SJCRH30 (cell line): ENCODE data around the gene GPHN. TPM values are rescaled to one million over a fixed set of nuclear protein-coding genes. Genes with fewer than 3 reads are reported as not detected.
"Not testable (repeated sequence)": the region's sequence is repeated elsewhere in the genome, so short reads cannot be mapped to it uniquely, and the experiment has no call there.

ENCODE experiments used
- DNase-seq, 2 experiments: peaks; one replicate each; pipeline ENCODE4 v3.0.0-alpha.2; 2015 to 2020
- H3K27ac ChIP-seq: fragments of 250-450 bp; sonication (Bioruptor Pico); 2 replicates; pipeline ENCODE4 v1.5.1; 2020; ENCODE audit warnings: mild to moderate bottlenecking, moderate library complexity
- H3K27me3 ChIP-seq: fragments of 250-450 bp; sonication (Bioruptor Pico); 2 replicates; pipeline ENCODE4 v1.5.1; 2020; ENCODE audit warnings: mild to moderate bottlenecking, moderate library complexity
- H3K36me3 ChIP-seq: fragments of 250-450 bp; sonication (Bioruptor Pico); 2 replicates; pipeline ENCODE4 v1.5.1; 2020; ENCODE audit warnings: mild to moderate bottlenecking, moderate library complexity
- H3K4me1 ChIP-seq: fragments of 250-450 bp; sonication (Bioruptor Pico); 2 replicates; pipeline ENCODE4 v1.5.1; 2020; ENCODE audit warnings: mild to moderate bottlenecking, moderate library complexity
- H3K4me3 ChIP-seq: fragments of 250-450 bp; sonication (Bioruptor Pico); 2 replicates; pipeline ENCODE4 v1.5.1; 2020; ENCODE audit warnings: mild to moderate bottlenecking, moderate library complexity
- H3K9me3 ChIP-seq: fragments of 250-450 bp; sonication (Bioruptor Pico); replicated peaks from 2 replicates; pipeline ENCODE4 v1.5.1; 2020; ENCODE audit warnings: mild to moderate bottlenecking, moderate library complexity
- total RNA-seq: library from RNA; depleted of rRNA; stranded (reverse); fragments of >200 nt; shearing (Covaris generic); gene quantifications from 2 replicates; pipeline ENCODE4 v1.2.3, GENCODE V29; 2014

Gene GPHN
- total RNA-seq, 1 experiment from 2014 or later = 29.6 TPM

- Histone ChIP-seq H3K9me3 (peaks cover 2% of the 10 kb centered on the region; the same call in 1 of the 2 replicates), H3K27me3 (no peaks in the 10 kb centered on the region), H3K4me3 (no peak overlapping the region), H3K27ac (no peak overlapping the region), H3K4me1 (no peaks in the 10 kb centered on the region), H3K36me3 (no peaks in the 10 kb centered on the region; the same call in 1 of the 2 replicates)
- DNase-seq = no peak
Observed at GRCh38 chr14:66790101-66790500, 282.2 kb downstream of the GPHN start.

DNA sequence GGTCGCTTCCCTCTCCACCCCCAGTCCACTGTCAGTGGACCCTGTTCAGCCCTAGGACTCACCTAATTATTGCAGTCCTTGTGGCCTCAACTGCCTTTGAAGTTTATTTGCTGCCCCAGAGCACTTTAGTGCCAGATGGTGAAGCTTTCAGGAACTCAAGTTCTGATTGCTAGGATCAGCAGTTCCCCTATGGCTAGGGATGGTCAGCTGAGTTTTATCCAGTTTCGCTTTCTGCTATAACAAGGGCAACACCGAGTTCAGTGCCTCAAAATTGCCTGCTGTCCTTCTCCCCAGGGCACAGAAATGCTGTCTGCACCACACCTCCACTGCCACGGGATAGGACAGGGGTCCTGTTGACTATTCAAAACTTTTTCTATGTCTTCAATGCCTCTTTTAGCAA lies 295.0 kb downstream of the GPHN start:
- Histone ChIP-seq H3K27ac (no peak overlapping the region), H3K4me1 (no peaks in the 10 kb centered on the region), H3K36me3 (no peaks in the 10 kb centered on the region), H3K27me3 (no peaks in the 10 kb centered on the region), H3K4me3 (no peak overlapping the region), H3K9me3 (peaks cover 3% of the 10 kb centered on the region; the same call in 1 of the 2 replicates)
- no peak for DNase-seq

- no peak overlapping the region for H3K4me3 ChIP-seq
- H3K9me3 ChIP-seq = peaks cover 3% of the 10 kb centered on the region; the same call in 1 of the 2 replicates
- no peak for DNase-seq
- no peaks in the 10 kb centered on the region for H3K27me3 ChIP-seq
- no peak overlapping the region for H3K27ac ChIP-seq
- H3K4me1 ChIP-seq = no peaks in the 10 kb centered on the region
- H3K36me3 ChIP-seq = no peaks in the 10 kb centered on the region
Observed at GRCh38 chr14:66804141-66804540, 296.2 kb downstream of the GPHN start.

- DNase-seq = no peak
- H3K4me1 ChIP-seq = no peaks in the 10 kb centered on the region
- H3K27me3 ChIP-seq = no peaks in the 10 kb centered on the region
Observed at GRCh38 chr14:66813636-66814035, 305.7 kb downstream of the GPHN start.

GRCh38 chr14:66815687-66816086 lies 307.7 kb downstream of the GPHN start:
- H3K4me3 ChIP-seq = no peak overlapping the region
- peaks cover 7% of the 10 kb centered on the region for H3K9me3 ChIP-seq
- H3K4me1 ChIP-seq = no peaks in the 10 kb centered on the region
- no peak for DNase-seq
- H3K27ac ChIP-seq = no peak overlapping the region
- no peaks in the 10 kb centered on the region for H3K27me3 ChIP-seq
- H3K36me3 ChIP-seq = 0 out of 2 replicates have a peak, but pooled peaks cover 7% of the 10 kb centered on the region

More at GRCh38 chr14:66813636-66814035, 305.7 kb downstream of the GPHN start:
- Histone ChIP-seq H3K36me3 (0 out of 2 replicates have a peak, but pooled peaks cover 7% of the 10 kb centered on the region), H3K9me3 (peaks cover 7% of the 10 kb centered on the region), H3K4me3 (no peak overlapping the region), H3K27ac (no peak overlapping the region)

- Histone ChIP-seq H3K4me3 (no peak overlapping the region), H3K4me1 (no peaks in the 10 kb centered on the region), H3K27me3 (no peaks in the 10 kb centered on the region), H3K36me3 (no peaks in the 10 kb centered on the region; the same call in 1 of the 2 replicates), H3K9me3 (no peaks in the 10 kb centered on the region), H3K27ac (no peak overlapping the region)
- no peak for DNase-seq
Observed at GRCh38 chr14:66824251-66824650, 316.3 kb downstream of the GPHN start.

GRCh38 chr14:66827182-66827581 lies 319.2 kb downstream of the GPHN start:
- Histone ChIP-seq H3K9me3 (no peaks in the 10 kb centered on the region), H3K4me1 (no peaks in the 10 kb centered on the region), H3K36me3 (no peaks in the 10 kb centered on the region; the same call in 1 of the 2 replicates), H3K4me3 (no peak overlapping the region), H3K27ac (no peak overlapping the region), H3K27me3 (no peaks in the 10 kb centered on the region)
- no peak for DNase-seq

GRCh38 chr14:66831173-66831572 lies 323.2 kb downstream of the GPHN start:
- Histone ChIP-seq H3K27ac (no peak overlapping the region), H3K4me1 (no peaks in the 10 kb centered on the region), H3K27me3 (no peaks in the 10 kb centered on the region), H3K9me3 (no peaks in the 10 kb centered on the region), H3K4me3 (no peak overlapping the region), H3K36me3 (peaks cover 3% of the 10 kb centered on the region; the same call in 1 of the 2 replicates)
- no peak for DNase-seq

GRCh38 chr14:66833816-66834215 lies 325.9 kb downstream of the GPHN start:
- Histone ChIP-seq H3K4me1 (no peaks in the 10 kb centered on the region), H3K27me3 (no peaks in the 10 kb centered on the region), H3K4me3 (no peak overlapping the region), H3K9me3 (no peaks in the 10 kb centered on the region), H3K36me3 (peaks cover 3% of the 10 kb centered on the region; the same call in 1 of the 2 replicates), H3K27ac (no peak overlapping the region)
- DNase-seq = no peak

GRCh38 chr14:66837436-66837835 lies 329.5 kb downstream of the GPHN start:
- not testable (repeated sequence) for H3K4me3 ChIP-seq, DNase-seq, H3K27me3 ChIP-seq, H3K9me3 ChIP-seq, H3K36me3 ChIP-seq, H3K27ac ChIP-seq, H3K4me1 ChIP-seq

GRCh38 chr14:66842911-66843512 lies 335.1 kb downstream of the GPHN start:
- Histone ChIP-seq H3K27ac (no peak overlapping the region), H3K4me3 (no peak overlapping the region), H3K36me3 (no peaks in the 10 kb centered on the region), H3K27me3 (no peaks in the 10 kb centered on the region), H3K9me3 (no peaks in the 10 kb centered on the region), H3K4me1 (no peaks in the 10 kb centered on the region)
- DNase-seq = no peak

GRCh38 chr14:66850258-66850888 lies 342.4 kb downstream of the GPHN start:
- H3K4me3 ChIP-seq = no peak overlapping the region
- no peaks in the 10 kb centered on the region for H3K4me1 ChIP-seq
- H3K36me3 ChIP-seq = no peaks in the 10 kb centered on the region
- H3K27ac ChIP-seq = no peak overlapping the region
- no peaks in the 10 kb centered on the region for H3K27me3 ChIP-seq
- H3K9me3 ChIP-seq = no peaks in the 10 kb centered on the region
- DNase-seq = no peak

- no peak overlapping the region for H3K4me3 ChIP-seq
- no peaks in the 10 kb centered on the region for H3K4me1 ChIP-seq
- no peaks in the 10 kb centered on the region for H3K36me3 ChIP-seq
- H3K27ac ChIP-seq = no peak overlapping the region
- no peak for DNase-seq
- no peaks in the 10 kb centered on the region for H3K9me3 ChIP-seq
- H3K27me3 ChIP-seq = no peaks in the 10 kb centered on the region
Observed at GRCh38 chr14:66853311-66853710, 345.4 kb downstream of the GPHN start.

GRCh38 chr14:66857867-66858266 lies 349.9 kb downstream of the GPHN start:
- Histone ChIP-seq H3K4me1 (no peaks in the 10 kb centered on the region), H3K27me3 (no peaks in the 10 kb centered on the region), H3K9me3 (no peaks in the 10 kb centered on the region; the same call in 1 of the 2 replicates), H3K4me3 (no peak overlapping the region), H3K27ac (no peak overlapping the region), H3K36me3 (no peaks in the 10 kb centered on the region)
- no peak for DNase-seq

- H3K9me3 ChIP-seq = no peaks in the 10 kb centered on the region; the same call in 1 of the 2 replicates
- H3K4me1 ChIP-seq = no peaks in the 10 kb centered on the region
- no peak overlapping the region for H3K27ac ChIP-seq
- no peak overlapping the region for H3K4me3 ChIP-seq
- no peaks in the 10 kb centered on the region for H3K36me3 ChIP-seq
- no peaks in the 10 kb centered on the region for H3K27me3 ChIP-seq
- DNase-seq = no peak
Observed at GRCh38 chr14:66859063-66859671, 351.2 kb downstream of the GPHN start.
